NB4 (cell line): ENCODE data around the gene CBR1.

Experiments used
- CTCF ChIP-seq: IDR thresholded peaks from one replicate; pipeline ENCODE4 v1.5.1; 2012; ENCODE audit warnings: low read depth, low read length
- MYC ChIP-seq: IDR thresholded peaks from 2 replicates; pipeline ENCODE4 v1.6.1; 2011; ENCODE audit warnings: low read depth, low read length
- POLR2A ChIP-seq: IDR thresholded peaks from 2 replicates; pipeline ENCODE4 v1.6.1; 2011; ENCODE audit warnings: mild to moderate bottlenecking; ENCODE audit not compliant: insufficient read length; ENCODE audit errors: extremely low read depth
- TF ChIP-seq, protein P1 (sequence below): IDR thresholded peaks from 2 replicates; pipeline ENCODE4 v1.6.1; 2011; ENCODE audit warnings: low read depth, low read length

- TF ChIP-seq CTCF (no peak), MYC (no peak), POLR2A (no peak)
- TF ChIP-seq, protein P1, sequence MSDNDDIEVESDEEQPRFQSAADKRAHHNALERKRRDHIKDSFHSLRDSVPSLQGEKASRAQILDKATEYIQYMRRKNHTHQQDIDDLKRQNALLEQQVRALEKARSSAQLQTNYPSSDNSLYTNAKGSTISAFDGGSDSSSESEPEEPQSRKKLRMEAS, result no peak
These were observed 8.4 kb upstream of the CBR1 start for GRCh38 chr21:36061445-36061844.
